ENCODE data around the gene KPNB1.

DNA sequence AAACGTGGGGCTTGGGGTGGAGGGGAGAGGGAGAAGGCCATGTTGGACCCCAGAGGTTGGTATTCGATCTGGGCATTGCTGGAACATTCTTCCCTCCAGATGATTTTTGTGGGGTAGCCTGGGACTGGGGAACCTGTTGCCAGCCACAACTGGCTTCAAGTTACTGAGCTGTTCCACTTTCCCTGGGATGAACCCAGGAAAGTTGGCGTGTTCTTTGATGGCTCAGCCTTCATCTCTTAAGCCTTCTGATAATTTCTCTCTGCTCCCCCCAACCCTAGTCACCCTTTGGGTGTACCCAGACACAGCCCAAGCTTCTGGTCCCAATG lies 85.4 kb downstream of the KPNB1 start:
- TF ChIP-seq GABPA (IDR thresholded peaks at IDR 0.05; ENCODE audit: low read depth) (no peak), POLR2AphosphoS5 (IDR thresholded peaks at IDR 0.05; ENCODE audit: low read depth) (no peak), REST (IDR thresholded peaks at IDR 0.05; ENCODE audit: insufficient replicate concordance, low read depth) (no peak)
- TF ChIP-seq, protein P1, sequence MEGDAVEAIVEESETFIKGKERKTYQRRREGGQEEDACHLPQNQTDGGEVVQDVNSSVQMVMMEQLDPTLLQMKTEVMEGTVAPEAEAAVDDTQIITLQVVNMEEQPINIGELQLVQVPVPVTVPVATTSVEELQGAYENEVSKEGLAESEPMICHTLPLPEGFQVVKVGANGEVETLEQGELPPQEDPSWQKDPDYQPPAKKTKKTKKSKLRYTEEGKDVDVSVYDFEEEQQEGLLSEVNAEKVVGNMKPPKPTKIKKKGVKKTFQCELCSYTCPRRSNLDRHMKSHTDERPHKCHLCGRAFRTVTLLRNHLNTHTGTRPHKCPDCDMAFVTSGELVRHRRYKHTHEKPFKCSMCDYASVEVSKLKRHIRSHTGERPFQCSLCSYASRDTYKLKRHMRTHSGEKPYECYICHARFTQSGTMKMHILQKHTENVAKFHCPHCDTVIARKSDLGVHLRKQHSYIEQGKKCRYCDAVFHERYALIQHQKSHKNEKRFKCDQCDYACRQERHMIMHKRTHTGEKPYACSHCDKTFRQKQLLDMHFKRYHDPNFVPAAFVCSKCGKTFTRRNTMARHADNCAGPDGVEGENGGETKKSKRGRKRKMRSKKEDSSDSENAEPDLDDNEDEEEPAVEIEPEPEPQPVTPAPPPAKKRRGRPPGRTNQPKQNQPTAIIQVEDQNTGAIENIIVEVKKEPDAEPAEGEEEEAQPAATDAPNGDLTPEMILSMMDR (IDR thresholded peaks at IDR 0.05; ENCODE audit: insufficient read depth, low read length): no peak
